HPDE6-E6E7 (cell line): ENCODE measurements around the gene COQ2.
"Not testable (repeated sequence)": the region's sequence is repeated elsewhere in the genome, so short reads cannot be mapped to it uniquely, and the experiment has no call there.

Source experiments
- DNase-seq: peaks from one replicate; pipeline ENCODE4 v3.0.0; 2011; ENCODE audit warnings: missing footprints; ENCODE audit errors: extremely low spot score

Gene COQ2

GRCh38 chr4:83285055-83285407 lies 433 bp upstream of the COQ2 start:
- no peak for DNase-seq

GRCh38 chr4:83283181-83283580 lies 1.4 kb downstream of the COQ2 start:
- no peak for DNase-seq

GRCh38 chr4:83282049-83282535 lies 2.5 kb downstream of the COQ2 start:
- peak; percentile 10 for DNase-seq

- DNase-seq: no peak
These were observed 3.3 kb downstream of the COQ2 start for GRCh38 chr4:83281307-83281706.

GRCh38 chr4:83276299-83277040 lies 8.1 kb downstream of the COQ2 start:
- DNase-seq: no peak

GRCh38 chr4:83273926-83274325 lies 10.7 kb downstream of the COQ2 start:
- not testable (repeated sequence) for DNase-seq

GRCh38 chr4:83272900-83273299 lies 11.7 kb downstream of the COQ2 start:
- no peak for DNase-seq

GRCh38 chr4:83269256-83269655 lies 15.3 kb downstream of the COQ2 start:
- DNase-seq: no peak

GRCh38 chr4:83268491-83268890 lies 16.1 kb downstream of the COQ2 start:
- DNase-seq: no peak

GRCh38 chr4:83267830-83268475 lies 16.6 kb downstream of the COQ2 start:
- no peak for DNase-seq

- no peak for DNase-seq
These were observed 17.3 kb downstream of the COQ2 start for GRCh38 chr4:83267121-83267829.

- DNase-seq: no peak
These were observed 17.9 kb downstream of the COQ2 start for GRCh38 chr4:83266689-83267088.

- DNase-seq: no peak
These were observed 21.5 kb downstream of the COQ2 start for GRCh38 chr4:83263106-83263505.

- DNase-seq: no peak
These were observed 21.9 kb downstream of the COQ2 start for GRCh38 chr4:83262682-83263081.

- no peak for DNase-seq
These were observed 23.3 kb downstream of the COQ2 start for GRCh38 chr4:83261307-83261706.

- DNase-seq: no peak
These were observed 25.0 kb downstream of the COQ2 start for GRCh38 chr4:83259586-83259985.

GRCh38 chr4:83258461-83258860 lies 26.1 kb downstream of the COQ2 start:
- DNase-seq: no peak

- DNase-seq: no peak
These were observed 26.8 kb downstream of the COQ2 start for GRCh38 chr4:83257811-83258210.

GRCh38 chr4:83255584-83255983 lies 29.0 kb downstream of the COQ2 start:
- no peak for DNase-seq

GRCh38 chr4:83252782-83253405 lies 31.7 kb downstream of the COQ2 start:
- peak; percentile 41 for DNase-seq

GRCh38 chr4:83251447-83251830 lies 33.2 kb downstream of the COQ2 start:
- DNase-seq: no peak

GRCh38 chr4:83250687-83251446 lies 33.7 kb downstream of the COQ2 start:
- DNase-seq: no peak
